Ectodermal cell (in vitro differentiated cells): ENCODE results near the gene REXO5.

Experiments
- H3K27ac ChIP-seq: 2 replicates; pipeline ENCODE4 v1.7.0; 2013; ENCODE audit warnings: mild to moderate bottlenecking, low read depth, low read length; ENCODE audit not compliant: insufficient read depth, poor library complexity, severe bottlenecking
- H3K27me3 ChIP-seq: 2 replicates; pipeline ENCODE4 v1.7.0; 2013; ENCODE audit warnings: mild to moderate bottlenecking, low read length; ENCODE audit not compliant: insufficient read depth, control insufficient read depth, poor library complexity, severe bottlenecking
- H3K36me3 ChIP-seq: one replicate; pipeline ENCODE4 v1.7.0; 2013; ENCODE audit warnings: low read length; ENCODE audit not compliant: control insufficient read depth, insufficient read depth
- H3K4me1 ChIP-seq: one replicate; pipeline ENCODE4 v1.7.0; 2013; ENCODE audit warnings: low read length; ENCODE audit not compliant: control insufficient read depth, insufficient read depth
- H3K4me3 ChIP-seq: 2 replicates; pipeline ENCODE4 v1.7.0; 2013; ENCODE audit warnings: low read depth, low read length, control low read depth; ENCODE audit not compliant: insufficient read depth
- H3K9me3 ChIP-seq: 2 replicates; pipeline ENCODE4 v1.7.0; 2013; ENCODE audit warnings: mild to moderate bottlenecking, low read length, moderate library complexity; ENCODE audit not compliant: control insufficient read depth
- WGBS, 2 experiments: methylation state at CpG; one replicate each; pipeline ENCODE4 v1.1.7; 2013; ENCODE audit warnings: missing lambda C conversion rate in 2 of 2; 5-methylcytosine and 5-hydroxymethylcytosine counted together

Gene REXO5

GRCh38 chr16:20899071-20899470, 92.7 kb downstream of the REXO5 start:
- H3K4me3 ChIP-seq, result peak overlapping the region; percentile 93
- no peaks in the 10 kb centered on the region for H3K27me3 ChIP-seq
- H3K27ac ChIP-seq, result no peak overlapping the region
- 51 to 53% methylated on average over 5 of the region's 5 CpGs for WGBS, 2 experiments
- no peaks in the 10 kb centered on the region for H3K9me3 ChIP-seq
- no peaks in the 10 kb centered on the region for H3K4me1 ChIP-seq
- peaks cover 10% of the 10 kb centered on the region for H3K36me3 ChIP-seq
